Measurements from ENCODE around the gene PANK2. TPM values are rescaled to one million over a fixed set of nuclear protein-coding genes. Genes with fewer than 3 reads are reported as not detected.
"Not testable (repeated sequence)": the region's sequence is repeated elsewhere in the genome, so short reads cannot be mapped to it uniquely, and the experiment has no call there.

Gene PANK2
- total RNA-seq, 1 donor from 2014 or later: 31.0 TPM

DNA sequence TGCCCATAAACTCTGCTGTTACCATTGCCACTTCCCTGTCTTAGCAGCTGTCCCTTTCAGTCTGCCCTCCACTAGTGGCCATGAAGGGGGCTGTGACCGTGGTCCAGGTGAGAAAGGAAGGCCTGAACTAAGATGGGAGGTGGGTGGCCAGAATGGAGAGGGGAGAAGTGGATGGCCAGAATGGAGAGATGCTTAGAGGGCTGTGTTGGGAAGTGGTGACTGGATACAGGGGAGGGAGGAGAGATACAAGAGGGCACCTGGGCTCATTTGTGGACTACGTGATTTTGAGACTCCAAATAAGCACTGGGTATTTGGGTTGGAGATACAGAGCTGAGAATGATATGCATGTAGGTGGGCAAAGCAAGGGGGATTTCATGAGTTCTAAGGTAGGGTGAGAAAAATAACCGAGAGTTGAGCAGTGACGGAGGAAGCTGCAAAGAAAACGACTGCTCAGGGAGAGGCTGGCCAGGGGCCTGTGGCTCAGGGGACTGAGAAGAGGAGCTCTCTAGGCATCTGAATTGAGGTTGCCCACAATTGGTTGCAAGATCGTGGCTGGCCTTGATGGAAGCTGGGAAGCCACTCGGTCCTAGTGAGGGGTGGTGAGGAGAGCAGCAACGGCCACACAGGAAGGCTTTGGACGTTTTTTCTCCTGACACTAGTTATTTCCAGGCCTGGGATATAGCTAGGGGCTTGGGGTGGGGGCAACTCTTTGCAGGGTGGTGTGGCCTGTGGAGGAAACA lies 36.9 kb downstream of the PANK2 start:
- DNase-seq (ENCODE audit: low read depth in 2 of 2): no peak

DNA sequence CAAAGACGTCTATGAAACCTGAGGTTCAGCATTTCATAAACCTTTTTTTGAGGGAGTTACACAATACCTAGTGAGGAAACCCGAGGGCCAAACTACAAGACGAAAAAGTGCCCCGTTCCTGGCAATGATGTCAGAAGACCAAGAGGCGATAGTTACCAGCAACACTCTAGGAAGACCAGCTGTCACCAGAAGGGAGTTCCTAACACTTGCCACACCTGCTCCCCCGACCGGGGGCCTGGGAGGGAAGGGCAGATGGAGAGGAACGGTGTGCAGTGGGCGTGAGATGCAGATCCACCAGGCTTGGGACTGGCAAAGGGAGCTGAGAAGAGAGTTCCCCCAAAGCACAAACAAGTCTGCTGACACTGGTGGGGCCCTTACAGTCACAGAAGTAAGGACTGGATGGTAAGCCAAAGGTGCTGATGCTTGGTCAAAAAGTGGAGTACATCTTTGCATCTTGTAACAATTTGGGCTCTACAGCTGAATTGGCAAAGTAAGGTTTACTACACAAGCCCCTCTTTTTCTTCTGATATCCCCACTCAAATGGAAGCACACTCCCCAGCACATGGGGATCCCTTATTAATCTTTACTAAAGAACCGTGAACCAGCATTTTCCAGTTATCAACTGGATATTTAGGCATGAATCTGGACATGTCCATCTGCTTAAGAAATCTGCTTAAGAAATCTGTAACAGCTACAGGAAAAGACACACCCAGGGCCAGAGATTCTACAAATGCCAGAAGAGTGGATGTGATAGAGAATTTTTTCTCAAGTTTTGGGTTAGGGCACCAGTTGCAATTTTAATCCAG lies 38.5 kb downstream of the PANK2 start:
- DNase-seq (ENCODE audit: low read depth in 2 of 2): no peak

DNA sequence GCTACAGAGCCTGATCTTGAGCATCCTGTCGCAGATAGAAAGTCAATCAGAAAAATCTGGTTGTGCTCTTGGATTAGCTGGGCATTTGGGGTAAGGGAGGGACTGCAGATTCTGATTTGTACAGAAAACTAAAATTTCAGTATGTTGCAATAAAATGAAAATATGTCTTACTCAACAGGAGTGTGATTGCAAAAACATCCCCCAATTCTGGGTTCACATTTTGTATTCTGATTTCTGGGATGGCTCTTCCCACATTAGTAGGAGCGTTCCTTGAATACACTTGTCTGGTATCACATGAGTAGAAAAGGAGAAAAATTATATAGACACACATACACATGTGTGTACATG lies 40.5 kb downstream of the PANK2 start:
- no peak for DNase-seq (ENCODE audit: low read depth in 2 of 2)

DNA sequence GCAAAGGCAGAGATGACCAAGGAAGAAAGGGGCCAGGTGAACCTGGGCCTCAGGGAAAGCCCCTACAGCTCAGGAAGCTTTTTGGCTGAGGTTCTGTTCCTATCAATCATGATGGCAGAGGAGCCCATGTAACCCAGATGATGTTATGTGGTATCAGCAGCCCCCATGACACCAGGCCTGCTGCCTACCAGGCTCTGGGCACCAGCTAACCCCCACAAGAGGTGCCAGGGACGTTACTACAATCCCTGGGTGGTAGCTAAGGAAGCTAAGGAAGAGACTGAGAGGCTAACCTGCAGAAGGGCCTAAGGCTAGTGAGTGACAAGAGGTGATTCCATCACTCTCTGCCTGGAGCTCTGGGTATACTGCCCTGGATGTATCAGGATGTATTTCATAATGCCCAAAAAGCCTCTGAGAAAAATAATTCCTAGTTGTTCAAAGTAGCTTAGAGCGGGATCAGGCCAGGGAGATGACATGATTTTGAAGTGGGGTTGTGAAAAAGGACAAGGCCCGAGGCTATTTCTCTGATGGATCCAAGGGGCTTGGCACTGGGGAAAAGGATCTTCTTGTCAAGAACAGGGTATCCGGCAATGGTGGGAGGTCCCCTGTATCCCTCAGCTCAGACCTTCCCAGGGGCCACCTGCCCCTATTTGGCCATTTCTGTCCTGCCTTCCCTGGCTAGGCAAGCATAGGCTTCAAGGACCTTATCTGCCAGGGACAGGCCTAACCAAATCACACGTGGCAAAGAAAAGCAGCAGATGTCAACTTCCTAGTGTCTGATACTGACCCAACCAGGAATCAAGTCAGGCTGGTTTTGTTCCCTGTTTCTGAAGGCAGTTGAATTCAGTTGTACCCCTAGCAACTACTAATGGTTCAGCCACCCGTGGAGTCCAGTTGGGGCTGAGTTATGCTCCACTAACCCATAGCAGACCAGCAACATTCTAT lies 41.3 kb downstream of the PANK2 start:
- no peak for DNase-seq (ENCODE audit: low read depth in 2 of 2)

DNA sequence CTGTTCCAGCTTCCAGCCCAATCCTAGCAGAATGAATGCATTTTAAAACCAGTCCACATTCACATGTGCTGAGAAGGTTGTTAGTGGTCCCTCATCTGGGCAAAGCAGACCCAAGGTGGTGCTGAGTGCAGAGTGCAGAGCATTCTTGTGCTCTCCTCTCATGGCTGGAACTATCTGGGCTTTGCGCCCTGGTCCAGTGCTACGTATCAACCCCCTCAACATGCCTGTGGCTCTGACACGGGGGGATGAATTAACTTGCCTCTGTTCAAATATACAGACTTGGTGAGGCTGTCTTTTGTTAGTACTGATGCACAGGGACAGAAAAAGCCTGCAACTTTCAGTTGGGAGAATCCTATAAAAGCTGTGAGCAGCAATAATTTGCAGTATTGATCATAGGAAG lies 42.5 kb downstream of the PANK2 start:
- DNase-seq (ENCODE audit: low read depth in 2 of 2): no peak

DNA sequence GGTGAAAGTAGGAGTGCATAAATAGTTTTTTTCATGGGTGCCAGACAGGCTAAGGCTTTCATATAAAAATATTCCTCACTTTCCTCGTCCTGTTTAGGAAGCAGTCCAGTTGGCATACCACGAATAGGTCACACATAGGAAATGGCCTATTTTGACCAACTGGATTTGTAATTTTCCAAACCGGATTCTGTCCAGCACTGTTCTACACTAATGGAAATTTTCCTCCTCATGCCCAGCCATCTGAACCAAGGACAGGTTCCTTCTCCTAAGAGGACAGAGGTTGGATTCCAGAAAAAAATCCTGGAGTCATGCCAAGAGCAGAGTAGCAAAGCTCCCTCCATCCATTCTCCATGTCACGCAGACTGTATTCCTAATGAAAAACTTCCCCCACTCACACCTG lies 43.1 kb downstream of the PANK2 start:
- DNase-seq (ENCODE audit: low read depth in 2 of 2): peak; percentile 47 to 91

DNA sequence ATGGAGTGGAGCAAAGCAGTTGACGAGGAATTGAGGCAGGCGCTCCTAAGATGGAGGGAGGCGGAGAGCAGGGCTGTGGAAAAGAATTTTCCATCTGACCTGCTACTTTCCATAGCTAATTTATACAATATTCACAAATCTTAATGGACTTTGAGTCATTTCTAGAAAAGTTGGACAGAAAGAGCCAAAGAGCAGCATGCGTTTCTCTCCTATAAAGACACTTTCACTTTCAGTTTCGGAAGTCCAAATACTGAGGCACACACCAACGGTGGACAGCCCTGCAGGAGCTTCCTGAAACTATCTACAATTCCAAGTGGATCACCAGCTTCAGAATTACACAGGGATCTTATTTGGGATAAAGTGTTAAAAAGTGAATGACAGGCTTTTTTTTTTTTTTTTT lies 43.5 kb downstream of the PANK2 start:
- peak; percentile 57 to 73 for DNase-seq (ENCODE audit: low read depth in 2 of 2)

DNA sequence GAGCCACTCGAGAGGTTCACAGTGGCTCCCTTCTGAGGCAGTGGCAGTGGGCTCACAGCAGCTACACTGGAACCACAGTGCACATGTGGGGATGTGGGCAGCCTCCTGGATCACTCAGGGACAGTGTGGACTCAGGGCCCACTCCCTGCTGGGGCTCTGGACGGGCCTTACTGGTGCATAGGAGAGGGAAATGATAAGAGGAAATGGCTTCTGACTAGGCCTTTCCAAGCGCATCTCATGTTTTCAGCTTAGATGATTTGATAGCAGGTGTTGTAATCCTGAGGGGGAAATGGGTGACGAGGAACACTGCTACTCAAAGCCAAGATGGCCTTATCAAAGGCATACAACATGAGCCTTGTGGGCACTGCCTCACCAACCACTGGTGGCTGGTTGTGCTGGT lies 44.0 kb downstream of the PANK2 start:
- peak in 1 of 2 donors; percentile 60 for DNase-seq (ENCODE audit: low read depth in 2 of 2)

DNA sequence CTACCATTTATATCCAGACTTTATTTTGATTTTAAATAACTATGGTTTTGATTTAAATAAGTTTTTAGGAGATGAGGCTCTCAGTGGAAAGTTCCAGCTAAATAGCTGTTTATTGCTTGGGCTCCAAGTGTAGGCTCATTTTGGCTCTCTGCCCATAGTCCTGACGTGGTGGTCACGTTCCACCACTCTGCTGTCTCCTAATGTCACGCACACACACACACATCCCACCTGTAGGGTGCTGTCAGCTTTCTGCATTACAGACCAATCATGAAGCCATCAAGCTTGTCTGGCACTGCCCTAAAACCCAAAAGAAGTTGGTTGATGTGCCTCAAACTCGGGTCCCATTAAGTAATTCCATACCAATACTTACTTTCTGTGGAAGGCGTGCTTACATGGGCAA lies 45.4 kb downstream of the PANK2 start:
- peak in 1 of 2 donors; percentile 85 for DNase-seq (ENCODE audit: low read depth in 2 of 2)

DNA sequence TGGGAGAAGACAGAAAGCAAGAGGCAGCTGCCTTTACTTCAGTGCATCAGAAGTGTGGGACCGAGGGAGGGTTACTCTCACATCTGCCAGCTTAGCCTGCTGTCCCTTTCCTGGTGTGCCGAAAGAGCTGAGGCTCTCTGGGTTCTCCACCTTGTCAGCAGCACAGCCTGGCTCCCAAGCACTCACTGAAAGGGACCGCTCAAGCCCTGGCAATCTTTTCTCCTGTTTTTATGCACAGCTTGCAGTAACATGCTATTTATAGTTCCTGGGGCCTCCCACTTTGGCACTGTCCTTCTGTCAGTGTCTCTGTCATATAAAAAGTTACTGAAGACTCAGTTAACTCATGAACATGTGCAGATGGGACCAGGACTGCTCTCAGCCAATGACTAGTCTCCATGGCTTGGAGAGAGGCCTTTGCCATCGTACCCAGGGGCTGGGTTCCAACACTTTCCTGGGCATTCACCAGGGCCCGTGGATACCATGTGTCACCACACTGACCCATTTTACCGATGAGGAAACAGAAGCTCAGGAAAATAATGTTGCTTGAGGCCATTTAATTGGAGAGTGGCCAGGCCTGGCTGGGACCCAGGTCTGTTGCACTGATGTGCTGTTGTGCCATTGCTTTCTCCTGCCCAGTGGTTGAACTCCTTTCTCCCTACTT lies 46.2 kb downstream of the PANK2 start:
- DNase-seq (ENCODE audit: low read depth in 2 of 2): peak in 1 of 2 donors; percentile 56

DNA sequence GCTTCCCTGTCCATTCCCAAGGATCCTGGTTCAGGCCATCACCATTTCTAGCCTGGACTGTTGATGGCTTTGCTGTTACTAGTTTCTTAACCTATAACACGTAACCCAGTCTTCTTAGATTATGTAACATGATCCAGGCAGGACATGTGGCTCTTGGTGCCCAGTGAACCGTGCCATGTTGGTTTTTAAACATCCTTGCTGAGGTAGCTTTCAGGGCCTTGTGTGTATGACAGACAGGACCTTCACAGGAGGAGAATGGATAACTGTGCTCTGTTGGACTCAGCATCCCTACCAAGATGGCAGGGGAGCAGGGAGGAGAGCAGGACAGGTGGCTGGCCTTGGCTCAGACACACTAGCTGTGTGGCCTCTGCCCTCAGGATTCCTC lies 46.8 kb downstream of the PANK2 start:
- DNase-seq (ENCODE audit: low read depth in 2 of 2): no peak

DNA sequence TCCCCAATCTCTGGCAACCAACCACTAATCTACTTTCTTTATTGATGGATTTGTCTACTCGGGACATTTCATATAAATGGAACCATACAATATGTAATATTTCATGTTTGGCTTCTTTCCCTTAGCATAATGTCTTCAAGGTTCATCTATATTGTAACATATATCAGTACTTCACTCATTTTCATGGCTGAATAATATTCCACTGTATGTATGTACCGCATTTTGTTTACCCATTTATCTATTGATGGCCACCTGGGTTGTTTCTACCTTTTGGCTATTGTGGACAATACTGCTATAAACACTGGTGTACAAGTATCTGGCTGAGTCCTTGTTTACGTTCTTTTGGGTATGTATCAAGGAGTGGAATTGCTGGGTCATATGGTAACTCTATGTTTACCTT lies 48.4 kb downstream of the PANK2 start:
- DNase-seq (ENCODE audit: low read depth in 2 of 2): no peak

DNA sequence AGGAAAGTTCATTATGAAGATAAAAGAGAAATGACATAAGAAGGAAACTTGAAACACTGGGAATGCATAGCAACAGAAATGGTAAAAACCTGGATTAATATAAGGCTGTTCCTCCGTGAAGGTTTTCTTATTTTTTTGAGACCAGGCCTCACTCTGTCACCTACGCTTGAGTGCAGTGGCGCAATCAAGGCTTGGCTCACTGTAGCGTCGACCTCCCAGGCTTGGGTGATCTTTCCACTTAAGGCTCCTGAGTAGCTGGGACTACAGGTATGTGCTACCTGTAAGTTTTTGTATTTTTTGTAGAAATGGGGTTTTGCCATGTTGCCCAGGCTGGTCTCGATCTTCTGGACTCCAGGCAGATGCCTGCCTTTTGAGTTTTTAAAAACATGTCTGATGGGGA lies 51.7 kb downstream of the PANK2 start:
- no peak for DNase-seq (ENCODE audit: low read depth in 2 of 2)

DNA sequence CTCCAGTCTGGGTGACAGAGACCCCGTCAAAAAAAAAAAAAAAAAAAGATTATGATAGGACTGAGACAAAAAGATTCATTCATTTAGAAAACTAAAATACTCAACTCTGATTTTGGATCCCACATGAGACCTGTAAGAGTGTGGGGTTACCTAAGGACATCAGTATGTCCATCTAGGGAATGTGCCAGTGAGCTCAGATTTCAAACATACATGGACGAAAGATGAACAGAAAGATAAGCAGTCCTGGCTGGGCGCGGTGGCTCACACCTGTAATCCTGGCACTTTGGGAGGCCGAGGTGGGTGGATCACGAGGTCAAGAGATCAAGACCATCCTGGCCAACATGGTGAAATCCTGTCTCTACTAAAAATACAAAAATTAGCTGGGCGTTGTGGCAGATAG lies 57.5 kb downstream of the PANK2 start:
- DNase-seq (ENCODE audit: low read depth in 2 of 2): not testable (repeated sequence)

DNA sequence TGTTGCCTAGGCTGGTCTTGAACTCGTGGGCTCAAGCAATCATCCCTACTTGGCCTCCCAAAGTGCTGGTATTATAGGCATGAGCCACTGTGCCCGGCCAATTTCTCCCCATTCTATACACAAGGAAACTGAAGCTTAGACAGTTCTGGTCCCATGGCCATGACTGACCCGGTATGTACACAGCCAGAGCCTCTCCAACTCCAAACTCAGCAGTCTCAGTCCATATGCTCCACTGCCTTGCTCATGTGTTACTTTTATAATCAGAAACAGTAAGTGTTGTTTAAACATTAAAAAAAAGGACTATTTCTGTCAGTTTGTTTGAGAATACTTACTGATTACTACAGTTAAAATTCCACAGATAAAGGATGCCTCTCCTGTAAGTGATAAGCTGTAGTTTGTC lies 75.5 kb downstream of the PANK2 start:
- DNase-seq (ENCODE audit: low read depth in 2 of 2): no peak

DNA sequence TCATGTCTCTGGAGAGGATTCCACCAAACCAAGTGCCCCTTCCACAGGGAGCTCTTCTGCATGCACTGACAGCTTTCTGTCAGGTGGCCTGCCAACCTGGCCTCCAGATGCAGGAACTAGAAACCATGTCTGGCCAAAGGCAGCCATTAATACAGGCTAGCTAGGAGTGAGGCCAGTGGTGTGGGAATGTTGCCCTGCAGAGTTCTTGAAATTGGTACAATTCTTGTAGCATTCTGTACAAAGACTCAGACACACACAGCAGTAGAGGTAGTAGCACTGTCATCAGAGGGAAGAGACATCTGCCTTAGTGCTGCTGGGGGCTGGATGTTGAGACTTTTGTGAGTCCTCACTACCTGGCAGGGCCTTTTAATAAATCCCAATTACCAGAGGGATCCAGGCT lies 77.4 kb downstream of the PANK2 start:
- DNase-seq (ENCODE audit: low read depth in 2 of 2): no peak

DNA sequence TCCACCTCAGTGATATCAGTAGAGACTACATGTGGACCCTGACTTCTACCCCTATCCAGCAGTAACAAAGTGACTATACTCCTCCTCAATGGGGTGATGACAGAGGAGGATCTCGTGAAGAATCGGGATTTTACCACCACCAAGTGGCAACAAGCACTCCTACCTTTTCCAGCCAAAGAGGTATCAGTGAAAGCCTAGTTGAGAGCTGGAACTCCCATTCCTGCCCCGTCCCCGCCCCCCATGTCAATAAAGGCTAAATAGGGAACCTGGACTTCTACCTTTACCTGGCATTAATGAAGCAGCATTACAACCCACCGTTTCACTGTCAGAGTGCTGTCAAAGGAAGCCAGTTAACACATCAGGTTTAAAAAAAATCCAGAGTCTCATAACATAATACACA lies 80.8 kb downstream of the PANK2 start:
- DNase-seq (ENCODE audit: low read depth in 2 of 2): peak in 1 of 2 donors; percentile 35

DNA sequence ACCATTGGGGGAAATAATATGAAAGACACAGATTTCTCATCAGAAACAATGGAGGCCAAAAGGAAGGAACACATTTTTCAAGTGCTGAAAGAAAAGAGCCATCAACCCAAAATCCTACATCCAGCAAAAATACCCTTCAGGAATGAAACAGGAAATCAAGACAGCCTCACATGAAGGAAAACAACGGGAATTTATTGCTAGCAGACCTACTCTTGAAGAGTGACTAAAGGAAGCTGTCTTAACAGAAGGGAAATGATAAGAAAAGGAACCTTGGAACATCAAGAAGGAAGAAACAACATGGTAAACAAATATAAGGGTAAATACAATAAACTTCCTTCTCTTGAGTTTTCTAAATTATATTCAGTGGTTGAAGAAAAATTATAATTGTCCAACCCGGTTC lies 82.0 kb downstream of the PANK2 start:
- peak in 1 of 2 donors; percentile 57 for DNase-seq (ENCODE audit: low read depth in 2 of 2)

DNA sequence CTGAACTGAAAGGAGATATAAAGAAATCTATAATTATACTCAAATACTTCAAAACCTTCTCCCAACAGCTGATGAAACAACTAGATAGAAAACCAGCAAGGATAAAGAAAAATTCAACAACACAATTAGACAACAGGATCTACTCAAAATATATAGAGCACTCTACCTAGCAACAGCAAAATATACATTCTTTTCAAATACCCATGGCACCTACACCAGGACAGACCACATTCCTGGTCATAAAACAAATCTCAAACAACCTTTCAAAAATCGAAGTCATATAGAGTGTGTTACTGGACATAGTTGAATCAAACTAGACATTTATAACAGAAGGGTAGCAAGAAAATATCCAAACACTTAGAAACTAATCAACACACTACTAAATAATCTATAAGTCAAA lies 83.0 kb downstream of the PANK2 start:
- DNase-seq (ENCODE audit: low read depth in 2 of 2): no peak

DNA sequence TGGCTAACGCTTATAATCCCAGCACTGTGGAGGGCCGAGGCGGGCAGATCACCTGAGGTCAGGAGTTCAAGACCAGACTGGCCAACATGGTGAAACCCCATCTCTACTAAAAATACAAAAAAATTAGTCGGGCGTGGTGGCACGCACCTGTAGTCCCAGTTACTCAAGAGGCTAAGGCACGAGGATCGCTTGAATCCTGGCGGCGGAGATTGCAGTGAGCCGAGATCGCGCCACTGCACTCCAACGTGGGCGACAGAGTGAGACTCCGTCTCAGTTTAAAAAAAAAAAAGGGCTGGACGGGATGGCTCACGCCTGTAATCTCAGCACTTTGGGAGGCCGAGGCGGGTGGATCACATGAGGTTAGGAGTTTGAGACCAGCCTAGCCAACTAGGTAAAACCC lies 83.4 kb downstream of the PANK2 start:
- not testable (repeated sequence) for DNase-seq (ENCODE audit: low read depth in 2 of 2)

DNA sequence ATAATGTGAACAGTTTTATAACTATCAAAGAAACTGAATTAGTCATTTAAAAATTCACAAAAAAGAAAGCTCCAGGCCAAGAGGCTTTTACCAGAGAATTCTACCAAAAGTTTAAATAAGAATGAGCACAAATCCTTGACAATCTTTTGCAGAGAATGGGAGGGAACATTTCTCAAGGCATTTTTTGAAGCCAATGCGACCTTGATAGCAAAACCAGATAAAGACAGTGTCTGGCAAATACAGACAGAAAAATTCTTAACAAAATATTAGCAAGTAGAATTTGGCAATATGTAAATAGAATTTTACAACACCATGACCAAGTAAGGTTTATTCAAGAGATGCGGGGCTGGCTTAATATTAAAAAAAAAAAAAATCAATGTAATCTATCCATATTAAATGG lies 84.5 kb downstream of the PANK2 start:
- DNase-seq (ENCODE audit: low read depth in 2 of 2): no peak

DNA sequence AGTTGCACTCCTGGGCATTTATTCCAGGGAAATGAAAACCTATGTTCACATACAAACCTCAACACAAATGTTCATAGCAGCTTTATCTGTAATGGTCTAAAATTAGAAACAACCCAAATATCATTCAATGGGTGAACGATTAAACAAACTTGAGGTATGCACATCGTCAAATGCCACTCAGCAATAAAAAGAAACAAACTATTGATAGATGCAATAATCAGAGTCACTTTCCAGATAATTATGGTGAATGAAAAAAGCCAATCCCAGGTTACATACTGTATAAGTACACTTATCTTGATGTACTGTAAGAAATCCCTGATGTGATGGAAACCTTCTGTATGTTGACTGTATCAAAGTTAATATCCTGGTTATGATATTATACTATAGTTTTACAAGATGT lies 87.3 kb downstream of the PANK2 start:
- DNase-seq (ENCODE audit: low read depth in 2 of 2): no peak
